Measurements from ENCODE around the gene SSBP2.
"Not testable (repeated sequence)": the region's sequence is repeated elsewhere in the genome, so short reads cannot be mapped to it uniquely, and the experiment has no call there.

Gene SSBP2

GRCh38 chr5:81726297-81726696 is 24.6 kb downstream of the SSBP2 start:
- no peak for DNase-seq

GRCh38 chr5:81724571-81724970 is 26.3 kb downstream of the SSBP2 start:
- DNase-seq: no peak

GRCh38 chr5:81724108-81724507 is 26.8 kb downstream of the SSBP2 start:
- DNase-seq: no peak

GRCh38 chr5:81721049-81721448 is 29.8 kb downstream of the SSBP2 start:
- DNase-seq: no peak

GRCh38 chr5:81719743-81720345 is 31.1 kb downstream of the SSBP2 start:
- DNase-seq: no peak

- DNase-seq: no peak
These were observed 32.6 kb downstream of the SSBP2 start for GRCh38 chr5:81718300-81718699.

- DNase-seq: no peak
These were observed 33.0 kb downstream of the SSBP2 start for GRCh38 chr5:81717860-81718259.

- no peak for DNase-seq
These were observed 33.7 kb downstream of the SSBP2 start for GRCh38 chr5:81717226-81717625.

GRCh38 chr5:81714076-81714475 is 36.8 kb downstream of the SSBP2 start:
- not testable (repeated sequence) for DNase-seq

GRCh38 chr5:81708889-81709288 is 42.0 kb downstream of the SSBP2 start:
- no peak for DNase-seq

- no peak for DNase-seq
These were observed 47.1 kb downstream of the SSBP2 start for GRCh38 chr5:81703840-81704239.

GRCh38 chr5:81700166-81700565 is 50.7 kb downstream of the SSBP2 start:
- DNase-seq: no peak

GRCh38 chr5:81698813-81699212 is 52.1 kb downstream of the SSBP2 start:
- no peak for DNase-seq

- no peak for DNase-seq
These were observed 54.2 kb downstream of the SSBP2 start for GRCh38 chr5:81696418-81697397.

GRCh38 chr5:81694726-81695125 is 56.2 kb downstream of the SSBP2 start:
- DNase-seq: no peak

- no peak for DNase-seq
These were observed 62.7 kb downstream of the SSBP2 start for GRCh38 chr5:81688215-81688614.

- no peak for DNase-seq
These were observed 63.6 kb downstream of the SSBP2 start for GRCh38 chr5:81687292-81687691.

GRCh38 chr5:81685471-81685870 is 65.4 kb downstream of the SSBP2 start:
- DNase-seq: no peak

GRCh38 chr5:81679885-81680284 is 71.0 kb downstream of the SSBP2 start:
- DNase-seq: no peak

- DNase-seq: no peak
These were observed 75.5 kb downstream of the SSBP2 start for GRCh38 chr5:81675420-81675819.

- no peak for DNase-seq
These were observed 85.1 kb downstream of the SSBP2 start for GRCh38 chr5:81665795-81666194.

- not testable (repeated sequence) for DNase-seq
These were observed 90.3 kb downstream of the SSBP2 start for GRCh38 chr5:81660624-81661023.

- no peak for DNase-seq
These were observed 93.5 kb downstream of the SSBP2 start for GRCh38 chr5:81657386-81657785.

GRCh38 chr5:81656783-81657182 is 94.1 kb downstream of the SSBP2 start:
- DNase-seq: no peak
